GM21447 (cell line): ENCODE results near the gene GPBAR1.

Experiments used
- ATAC-seq: cut with Tn5 transposase; IDR thresholded peaks from one replicate; pipeline ENCODE4 v1.9.1; 2021; ENCODE audit not compliant: unreplicated experiment

The GPBAR1 gene, protein sequence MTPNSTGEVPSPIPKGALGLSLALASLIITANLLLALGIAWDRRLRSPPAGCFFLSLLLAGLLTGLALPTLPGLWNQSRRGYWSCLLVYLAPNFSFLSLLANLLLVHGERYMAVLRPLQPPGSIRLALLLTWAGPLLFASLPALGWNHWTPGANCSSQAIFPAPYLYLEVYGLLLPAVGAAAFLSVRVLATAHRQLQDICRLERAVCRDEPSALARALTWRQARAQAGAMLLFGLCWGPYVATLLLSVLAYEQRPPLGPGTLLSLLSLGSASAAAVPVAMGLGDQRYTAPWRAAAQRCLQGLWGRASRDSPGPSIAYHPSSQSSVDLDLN

DNA sequence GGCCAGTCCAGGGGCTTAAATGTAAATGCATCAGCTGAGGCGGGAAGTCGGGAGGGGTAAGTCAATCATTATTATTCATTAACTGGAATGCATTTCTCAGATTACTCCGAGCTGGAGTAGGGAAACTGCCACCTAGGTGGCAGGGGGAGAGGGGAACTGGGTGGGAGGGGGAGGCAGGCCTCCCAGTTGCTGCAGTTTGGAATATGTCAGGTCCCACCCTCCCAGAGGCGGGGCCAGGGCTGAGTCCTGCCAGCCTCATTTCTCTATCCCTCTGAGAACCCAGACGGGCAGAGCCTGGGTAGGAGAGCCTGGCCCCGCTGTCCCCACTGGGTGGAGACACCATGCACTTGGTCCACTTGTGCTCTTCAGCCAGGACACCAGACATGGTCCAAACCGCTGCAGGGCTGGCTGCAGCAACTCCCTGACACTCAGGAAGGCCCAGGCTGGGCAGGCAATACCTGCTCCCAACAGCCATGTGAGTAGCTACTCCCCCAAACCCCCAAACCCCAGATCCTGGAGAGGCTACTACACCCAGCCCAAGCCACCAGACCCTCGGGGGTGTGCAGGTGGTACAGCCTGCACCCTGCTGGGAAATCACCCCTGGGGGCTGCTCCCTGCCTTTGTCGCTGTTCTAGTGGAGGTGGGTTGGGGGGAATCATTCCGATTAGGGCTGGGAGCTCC is at the start of gene GPBAR1:
Gene GPBAR1 (plus strand): TSS at position 274 of the 681 bp plus-strand sequence. CDS start 1,710 bp downstream, outside the sequence.
- no peak for ATAC-seq

DNA sequence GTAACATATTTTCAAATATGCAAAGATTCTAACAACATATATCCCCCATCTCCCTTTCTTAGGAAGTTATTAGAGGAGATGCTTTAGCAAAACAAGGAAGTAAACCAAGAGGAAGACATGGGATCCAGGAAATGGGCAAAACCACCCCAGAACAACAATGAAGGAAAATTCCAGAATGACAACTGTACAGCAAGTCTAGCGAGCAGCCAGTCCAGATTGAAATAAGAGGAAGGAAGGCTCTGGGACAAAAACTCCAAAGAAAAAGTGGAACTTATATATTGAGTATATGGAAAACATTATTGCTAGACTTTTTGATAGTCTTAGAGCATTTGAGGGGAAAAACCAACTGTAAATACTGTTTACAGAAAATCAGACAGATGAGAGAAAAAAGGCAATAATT is 46.7 kb upstream of the GPBAR1 start:
- ATAC-seq = no peak

DNA sequence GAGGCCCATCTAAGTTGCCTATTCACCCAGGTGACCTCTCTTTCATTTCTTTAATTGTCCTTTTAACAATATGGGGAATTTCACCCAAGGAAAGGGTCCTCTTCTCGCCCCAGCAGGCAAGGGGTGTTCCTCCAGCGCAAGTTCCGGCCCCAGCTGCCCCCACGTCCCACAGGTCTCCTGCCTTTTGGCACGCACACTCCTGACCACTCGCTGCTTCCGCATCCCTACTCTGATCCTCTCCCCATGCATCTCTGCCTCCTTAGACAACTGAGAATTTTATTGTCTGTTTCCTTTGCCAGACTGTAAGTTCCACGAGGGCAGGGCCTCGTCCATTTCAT is 44.5 kb upstream of the GPBAR1 start:
- ATAC-seq = no peak

DNA sequence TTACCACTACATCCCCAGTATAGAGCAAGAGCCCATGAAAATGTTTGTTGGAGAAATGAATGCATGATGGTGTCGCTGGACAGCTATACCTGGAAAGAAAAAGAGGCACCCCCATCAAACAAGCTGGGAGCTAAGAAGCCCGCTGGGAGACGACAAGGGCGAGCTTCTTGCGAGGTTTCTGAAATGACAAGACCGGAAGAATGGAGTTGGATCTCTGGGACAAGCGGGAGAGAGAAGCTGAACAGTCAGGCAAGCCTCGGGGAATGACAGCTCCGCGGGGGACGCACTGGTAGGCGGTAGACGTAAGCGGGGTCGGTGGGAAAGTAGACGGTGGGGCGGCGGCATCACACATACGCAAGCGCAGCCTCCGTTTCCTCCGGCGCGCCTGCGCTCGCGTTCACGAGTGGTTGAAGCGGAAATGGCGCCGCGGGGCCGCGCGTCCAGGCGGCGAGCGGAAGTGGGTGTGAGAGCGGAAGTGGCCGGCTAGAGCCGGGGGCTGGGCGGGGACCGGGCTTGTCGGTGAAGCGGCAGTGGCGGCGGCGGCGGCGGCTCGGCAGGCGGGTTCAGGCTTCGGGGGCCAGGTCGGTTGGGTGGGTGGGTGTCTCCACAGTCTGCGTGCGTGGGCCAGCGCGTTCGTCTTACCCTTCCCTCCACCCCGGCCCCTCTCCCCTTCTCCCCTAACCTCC is 44.0 kb upstream of the GPBAR1 start, which contains the start of gene ARPC2:
Gene ARPC2 (plus strand): TSS at position 516 of the 686 bp plus-strand sequence. CDS start 282 bp downstream, outside the sequence.
- ATAC-seq = peak; percentile 59

DNA sequence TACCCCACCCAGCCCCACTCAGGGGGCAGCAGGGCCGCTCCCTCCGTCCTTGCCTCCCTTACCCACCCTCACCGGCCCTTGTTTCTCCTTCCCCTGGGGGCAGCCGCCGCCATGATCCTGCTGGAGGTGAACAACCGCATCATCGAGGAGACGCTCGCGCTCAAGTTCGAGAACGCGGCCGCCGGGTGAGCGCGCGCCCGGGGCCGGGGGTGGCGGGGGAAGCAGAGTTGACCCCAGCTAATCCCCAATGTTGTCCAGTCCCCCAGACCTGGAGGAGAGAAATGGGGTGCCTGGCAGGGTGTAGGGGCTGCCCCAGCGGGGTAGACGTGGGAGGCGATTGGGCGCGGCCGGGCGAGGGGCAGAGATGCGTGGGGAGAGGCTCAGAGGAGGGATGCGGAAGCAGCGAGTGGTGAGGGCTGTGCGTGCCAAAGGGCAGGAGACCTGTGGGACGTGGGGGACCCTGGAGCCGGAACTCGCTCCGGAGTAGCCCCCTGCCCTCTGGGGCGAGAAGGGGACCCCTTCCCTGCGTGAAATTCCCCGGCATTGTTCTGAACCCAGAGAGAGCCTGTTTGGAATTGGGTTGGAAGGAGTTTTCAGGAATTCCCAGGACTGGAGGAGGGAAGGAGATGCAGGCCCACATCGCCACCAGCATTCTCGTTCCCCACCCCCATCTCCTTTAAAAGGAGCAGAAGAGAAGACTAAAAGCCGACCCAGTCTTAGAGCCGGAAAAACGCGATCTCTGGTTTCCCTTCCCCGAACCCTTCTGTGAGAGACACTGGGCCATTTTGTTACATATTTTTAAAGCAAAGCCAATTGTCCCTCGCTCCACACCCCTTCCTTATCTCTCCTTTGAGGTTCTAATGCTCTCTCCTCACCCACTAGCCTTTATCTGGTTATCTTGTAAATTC is 43.2 kb upstream of the GPBAR1 start:
- ATAC-seq = peak; percentile 37

DNA sequence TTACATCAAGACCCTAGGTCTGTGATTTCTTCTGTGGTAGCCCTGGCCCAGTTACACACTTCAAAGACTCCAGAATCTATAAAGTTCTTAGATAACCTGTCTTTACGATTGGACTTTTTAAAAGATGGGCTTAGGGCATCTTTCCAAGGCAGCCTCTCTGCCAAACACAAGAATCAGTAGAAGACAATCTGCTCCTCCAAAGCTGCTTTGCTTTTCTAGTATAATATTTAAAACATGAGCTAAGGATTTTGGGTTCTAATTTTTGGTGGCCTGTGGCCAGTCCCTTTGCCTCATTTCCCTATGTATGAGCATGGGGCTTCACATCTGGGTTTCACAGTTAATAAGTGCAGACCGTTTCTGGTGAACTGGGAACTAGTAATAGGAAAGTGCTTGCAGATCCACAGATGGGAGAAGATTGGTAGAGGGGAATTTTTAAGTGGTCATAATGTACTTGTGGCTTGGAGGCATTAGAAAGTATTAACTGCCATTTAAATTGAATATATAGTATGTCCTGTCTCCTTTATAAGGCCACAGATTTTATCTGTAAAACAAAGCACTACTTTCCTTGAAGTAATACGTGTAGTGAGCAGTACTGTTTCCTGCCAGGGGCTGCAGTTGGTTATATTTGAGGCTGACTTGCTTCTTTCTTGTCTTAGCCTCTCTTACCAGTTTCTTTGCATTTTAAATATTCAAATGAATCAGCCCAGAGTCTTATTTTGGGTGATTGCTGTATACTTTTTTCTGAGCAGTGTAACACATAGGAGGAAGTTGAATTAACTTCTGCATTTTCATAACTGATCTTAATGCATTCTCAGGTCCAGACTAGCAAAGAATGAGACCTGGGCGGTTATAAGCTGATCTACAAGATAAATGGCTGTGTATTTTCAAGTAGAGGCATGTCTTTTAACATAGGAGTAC is 42.3 kb upstream of the GPBAR1 start:
- ATAC-seq = peak; percentile 52

DNA sequence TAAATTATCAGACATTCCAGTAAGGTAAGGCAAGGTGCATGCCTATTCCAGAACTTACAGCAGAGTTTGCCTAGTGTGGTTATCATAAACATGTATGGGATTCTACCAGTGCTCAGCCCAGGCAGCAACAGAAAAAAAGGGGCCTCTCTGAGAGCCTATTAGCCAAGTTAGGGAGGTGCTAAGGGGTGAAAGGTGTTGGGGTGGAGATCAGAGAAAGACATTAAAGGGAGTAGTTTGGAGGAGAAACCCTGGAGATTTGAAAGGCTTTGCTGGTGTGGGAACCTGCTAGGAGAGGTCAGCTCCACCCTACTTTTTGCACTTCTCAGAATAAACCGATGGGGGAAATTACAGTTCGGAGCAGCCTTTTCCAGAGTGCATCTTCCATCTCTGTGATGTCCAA is 40.9 kb upstream of the GPBAR1 start:
- ATAC-seq = no peak

DNA sequence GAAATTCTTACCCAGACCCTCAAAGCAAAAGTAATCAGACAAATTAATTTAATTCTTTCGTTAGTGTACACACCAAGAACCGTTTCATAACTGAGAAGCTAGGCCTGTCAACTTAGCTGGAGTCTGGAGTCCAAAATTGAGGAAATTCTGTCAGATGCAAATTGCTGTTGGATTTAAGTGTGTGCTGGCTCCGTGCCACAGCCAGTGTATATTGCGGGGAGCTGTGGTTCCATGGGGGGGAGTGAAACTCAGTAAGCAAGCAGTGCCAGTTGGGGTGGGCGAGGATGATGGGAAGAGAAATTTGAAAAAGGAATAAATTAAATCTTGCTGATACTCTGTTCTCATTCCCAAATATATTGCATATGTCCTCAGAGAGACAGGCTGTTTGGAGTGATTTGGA is 39.8 kb upstream of the GPBAR1 start:
- no peak for ATAC-seq

DNA sequence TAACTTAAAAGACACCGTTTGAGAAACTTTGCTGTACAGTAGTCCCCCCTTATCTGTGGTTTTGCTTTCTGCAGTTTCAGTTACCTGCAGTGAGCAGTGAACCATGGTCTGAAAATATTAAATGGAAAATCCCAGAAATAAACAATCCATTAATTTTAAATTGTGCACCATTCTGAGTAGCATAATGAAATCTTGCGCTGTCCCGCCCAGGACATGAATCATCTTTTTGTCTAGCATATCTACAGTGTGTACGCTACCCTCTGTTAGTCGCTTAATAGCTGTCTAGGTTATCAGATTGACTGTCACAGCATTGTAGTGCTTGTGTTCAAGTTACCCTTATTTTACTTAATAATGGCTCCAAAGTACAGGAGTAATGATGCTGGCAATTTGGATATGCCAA is 37.8 kb upstream of the GPBAR1 start:
- ATAC-seq = no peak

DNA sequence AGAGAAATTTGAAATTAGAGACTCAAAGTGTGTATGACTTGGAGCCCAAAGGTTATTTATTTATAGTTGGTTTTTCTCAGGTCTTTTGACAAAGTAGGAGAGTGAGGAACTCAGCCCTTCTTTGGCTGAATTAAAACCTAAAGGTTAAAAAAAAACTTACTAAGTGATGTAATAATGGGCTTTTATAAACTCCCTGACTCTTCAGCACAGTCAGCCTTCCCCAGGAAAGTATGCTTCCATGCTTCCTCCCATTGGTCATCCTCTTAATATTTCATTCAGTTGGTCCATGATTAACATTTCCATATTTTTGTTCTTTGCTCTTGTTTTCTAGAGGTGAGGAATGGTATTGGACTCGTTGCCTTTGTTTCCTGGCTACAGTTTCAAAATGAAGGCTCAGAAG is 36.6 kb upstream of the GPBAR1 start:
- ATAC-seq = no peak

DNA sequence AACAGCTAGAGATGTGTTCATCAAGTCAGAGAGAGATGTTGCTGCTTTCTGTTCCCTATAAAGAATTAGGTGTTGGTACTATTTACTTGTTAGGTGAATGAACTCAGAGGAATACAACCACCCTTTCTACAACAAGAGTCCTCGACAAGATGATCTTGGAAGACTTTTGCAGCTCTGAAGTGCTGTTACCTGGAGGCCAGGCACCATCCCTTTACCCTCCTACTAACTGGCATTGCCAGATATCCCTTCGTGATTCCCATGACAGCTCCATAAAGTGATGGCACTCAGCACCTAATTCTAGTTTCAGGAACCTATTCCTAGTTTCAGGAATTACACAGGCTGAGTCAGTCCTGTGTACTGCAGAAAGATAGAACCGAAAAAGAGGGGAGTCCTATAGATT is 33.9 kb upstream of the GPBAR1 start:
- no peak for ATAC-seq

DNA sequence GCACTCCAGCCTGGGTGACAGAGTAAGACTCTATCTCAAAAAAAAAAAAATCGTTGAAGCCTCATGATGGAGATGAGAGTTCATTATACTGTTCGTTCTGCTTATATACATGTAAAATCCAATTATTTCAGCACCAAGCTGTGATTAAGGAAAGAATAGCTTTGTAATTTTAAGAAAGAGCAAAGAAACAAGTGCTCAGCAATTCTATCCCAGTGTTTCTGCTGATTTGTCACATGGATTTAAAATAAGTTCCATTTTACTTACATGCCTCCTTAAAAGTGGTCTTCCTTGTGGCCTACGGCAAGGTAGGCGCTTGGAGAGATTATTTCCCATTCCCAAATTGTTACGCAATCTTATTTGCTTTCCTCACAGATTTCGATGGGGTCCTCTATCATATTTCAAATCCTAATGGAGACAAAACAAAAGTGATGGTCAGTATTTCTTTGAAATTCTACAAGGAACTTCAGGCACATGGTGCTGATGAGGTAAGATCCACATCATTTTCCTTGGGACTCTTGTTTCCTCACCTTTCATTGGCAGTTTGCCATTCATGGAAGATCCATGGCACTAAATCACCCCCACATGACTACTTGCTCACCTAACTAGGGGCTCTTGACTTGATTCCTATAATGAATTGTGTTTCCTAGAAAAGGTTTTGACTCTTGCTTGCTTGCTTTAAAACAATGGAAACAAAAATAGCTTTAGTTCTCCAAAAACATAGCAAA is 32.3 kb upstream of the GPBAR1 start:
- ATAC-seq = no peak

DNA sequence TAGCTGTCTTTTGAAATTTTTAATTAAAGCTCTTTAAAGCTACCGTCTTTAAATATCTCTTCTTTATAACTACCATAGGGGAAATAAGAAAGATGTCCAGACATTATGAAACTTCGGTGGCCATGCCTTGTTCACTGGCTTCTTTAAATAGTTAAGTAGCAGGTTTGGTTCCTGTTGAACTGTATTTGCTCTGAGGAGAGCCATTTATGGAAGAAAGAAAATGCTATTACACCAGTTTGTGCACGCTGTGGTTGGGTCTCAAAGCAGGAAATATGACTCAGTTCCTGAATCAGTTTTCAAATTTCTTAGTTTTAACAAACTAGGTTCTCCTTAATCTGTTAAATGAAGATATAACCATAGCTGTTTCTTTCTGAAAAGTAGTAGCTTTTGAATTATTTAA is 31.6 kb upstream of the GPBAR1 start:
- ATAC-seq = peak; percentile 87

DNA sequence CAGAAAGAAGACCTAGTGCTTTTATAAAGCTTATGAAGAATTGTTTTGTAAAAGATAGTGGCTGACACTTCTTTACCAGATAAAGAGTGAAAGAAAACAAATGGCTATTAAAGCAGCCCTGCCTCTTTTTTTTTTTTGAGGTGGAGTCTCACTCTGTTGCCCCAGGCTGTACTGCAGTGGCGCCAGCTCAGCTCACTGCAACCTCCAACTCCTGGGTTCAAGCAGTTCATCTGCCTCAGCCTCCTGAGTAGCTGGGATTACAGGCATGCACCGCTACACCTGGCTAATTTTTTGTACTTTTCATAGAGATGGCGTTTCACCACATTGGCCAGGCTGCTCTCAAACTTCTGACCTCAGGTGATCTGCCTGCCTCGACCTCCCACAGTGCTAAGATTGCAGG is 31.0 kb upstream of the GPBAR1 start:
- no peak for ATAC-seq

DNA sequence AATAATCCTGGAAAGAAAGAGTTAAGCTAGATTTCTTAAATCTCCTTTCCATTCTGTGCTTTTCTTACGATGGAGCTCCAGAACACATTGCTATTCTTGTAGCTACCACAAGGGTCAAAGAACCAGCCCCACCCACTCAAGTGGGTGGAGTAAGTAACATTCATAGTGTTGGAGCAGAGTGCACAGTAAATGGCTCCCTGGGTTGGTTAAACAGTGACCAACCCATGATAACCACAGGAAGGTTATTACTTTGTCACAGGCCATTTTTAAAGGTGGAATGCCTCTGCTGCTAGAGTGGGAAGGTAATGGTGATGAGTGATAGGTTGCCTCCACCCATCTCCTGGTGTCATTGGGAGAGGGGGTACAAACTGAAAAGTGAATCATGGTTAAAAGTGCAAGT is 29.9 kb upstream of the GPBAR1 start:
- ATAC-seq = peak; percentile 46

DNA sequence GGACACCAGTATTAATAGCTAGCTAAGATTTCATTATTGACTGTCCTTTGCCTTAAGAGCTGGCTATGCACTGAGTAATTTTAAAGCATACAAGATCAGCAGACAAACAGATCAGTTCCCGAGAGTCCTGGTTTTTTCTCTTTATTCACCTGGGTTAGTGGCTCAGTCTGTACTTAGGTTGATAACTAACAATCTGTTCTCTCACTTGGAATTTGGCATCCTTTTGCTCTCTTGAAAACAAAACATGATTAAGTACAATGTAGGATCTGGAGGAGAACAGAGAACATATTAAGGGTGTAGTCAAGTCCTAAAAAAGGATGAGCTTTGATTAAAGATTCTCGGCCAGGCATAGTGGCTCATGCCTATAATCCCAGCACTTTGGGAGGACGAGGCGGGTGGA is 27.3 kb upstream of the GPBAR1 start:
- no peak for ATAC-seq

DNA sequence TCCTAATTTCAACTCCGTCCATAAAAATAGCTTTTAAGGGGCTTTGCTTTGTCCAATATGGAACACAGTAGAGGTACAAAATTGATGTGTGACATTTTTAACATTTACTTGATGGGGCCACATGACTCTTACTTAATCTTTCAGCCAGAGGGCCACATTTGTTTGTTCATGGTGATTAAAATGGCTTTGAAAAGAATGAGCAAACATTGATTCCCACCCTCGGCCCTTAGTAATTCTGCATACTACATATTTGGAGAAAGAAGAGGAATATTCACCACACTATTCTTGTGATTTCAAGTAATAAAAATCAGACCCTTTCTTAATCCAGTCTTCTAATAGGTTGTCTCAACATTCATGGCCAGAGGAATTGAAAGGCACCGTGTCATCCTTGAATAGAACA is 26.3 kb upstream of the GPBAR1 start:
- no peak for ATAC-seq

DNA sequence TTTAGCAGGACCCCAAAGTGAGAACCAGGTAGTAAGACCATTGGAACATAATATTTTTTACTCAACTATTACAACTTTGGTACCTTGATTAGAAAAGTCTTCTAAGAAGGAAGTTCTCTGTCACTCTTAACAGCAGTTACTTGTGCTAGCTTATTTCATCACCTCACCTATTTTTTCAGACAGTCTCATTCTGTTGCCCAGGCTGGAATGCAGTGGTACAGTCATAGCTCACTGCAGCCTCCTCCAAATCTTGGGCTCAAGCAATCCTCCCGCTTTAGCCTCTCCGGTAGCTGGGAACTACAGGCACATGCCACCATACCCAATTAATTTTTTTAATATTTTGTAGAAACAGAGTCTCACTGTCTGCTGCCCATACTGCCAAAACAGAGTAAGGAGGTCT is 25.8 kb upstream of the GPBAR1 start:
- no peak for ATAC-seq

DNA sequence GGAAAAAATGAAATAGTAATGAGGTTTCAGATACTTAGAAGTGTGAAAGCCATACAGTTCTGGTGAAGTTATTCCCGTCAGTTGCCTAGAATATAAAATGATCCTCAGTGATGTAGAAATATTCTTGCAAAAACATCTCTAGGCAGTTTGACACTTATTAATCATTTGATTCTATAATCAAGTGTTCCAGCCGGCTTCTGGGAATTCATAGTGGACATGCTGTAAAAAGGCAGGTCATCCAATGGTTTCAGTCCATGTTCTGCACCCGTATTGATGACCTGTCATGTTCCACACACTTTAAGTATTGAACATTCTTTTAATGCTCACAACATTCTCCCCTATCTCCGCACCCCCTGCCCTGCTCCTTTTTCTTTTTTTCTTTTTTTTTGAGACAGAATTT is 24.0 kb upstream of the GPBAR1 start:
- no peak for ATAC-seq
